Stimulated activated CD4-positive, alpha-beta T cell treated with anti-CD3 and anti-CD28 coated beads, Interleukin-1b, Interleukin-23, amount 100 ng/mL, for 24 hours (primary cell): ENCODE measurements around the gene PDHA1.

ENCODE experiments used
- DNase-seq, 4 experiments: peaks; one replicate each; pipeline ENCODE4 v3.0.0-alpha.2; 2020; ENCODE audit warnings: low read depth in 4 of 4, low spot score in 1 of 4

Gene PDHA1

DNA sequence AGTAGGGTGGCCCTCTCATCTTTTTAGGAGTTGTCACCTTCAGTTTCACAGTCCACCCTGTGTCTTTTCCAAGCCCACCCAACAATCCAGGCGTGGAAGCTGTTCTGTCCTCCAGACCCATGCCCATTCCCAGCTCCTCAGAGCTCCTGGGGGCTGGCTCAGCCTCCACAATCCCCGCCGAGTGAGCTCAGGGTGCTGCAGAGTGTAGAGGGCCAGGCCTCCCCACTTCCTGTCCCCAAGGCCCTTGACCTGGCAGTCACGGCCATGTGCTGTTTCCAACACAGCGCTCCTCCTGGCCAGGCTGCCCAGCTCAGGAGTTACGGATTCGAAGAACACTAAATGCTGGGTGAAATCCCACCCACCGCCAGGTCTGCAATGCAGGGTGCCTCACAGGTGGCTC is 31.8 kb downstream of the PDHA1 start:
- DNase-seq: no peak

DNA sequence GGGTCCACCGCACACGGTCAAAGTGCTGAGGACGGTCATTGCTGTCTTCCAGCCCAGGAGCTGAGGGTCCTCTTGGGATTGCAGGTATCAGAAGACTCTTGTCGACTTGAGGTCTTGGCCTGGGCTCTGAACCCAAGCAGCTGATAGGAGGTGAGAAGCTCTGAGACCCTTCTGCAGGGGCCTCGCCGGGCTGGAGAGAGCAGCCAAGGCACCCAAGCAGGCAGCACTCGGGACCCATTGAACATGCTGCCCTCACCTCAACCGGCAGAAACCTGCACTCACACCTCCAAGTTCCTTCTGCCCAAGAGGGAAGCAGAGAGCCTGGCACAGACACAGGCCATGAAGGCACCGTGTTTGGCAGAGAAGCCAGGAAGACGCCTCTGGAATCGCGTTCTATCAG is 34.1 kb downstream of the PDHA1 start:
- DNase-seq: no peak

DNA sequence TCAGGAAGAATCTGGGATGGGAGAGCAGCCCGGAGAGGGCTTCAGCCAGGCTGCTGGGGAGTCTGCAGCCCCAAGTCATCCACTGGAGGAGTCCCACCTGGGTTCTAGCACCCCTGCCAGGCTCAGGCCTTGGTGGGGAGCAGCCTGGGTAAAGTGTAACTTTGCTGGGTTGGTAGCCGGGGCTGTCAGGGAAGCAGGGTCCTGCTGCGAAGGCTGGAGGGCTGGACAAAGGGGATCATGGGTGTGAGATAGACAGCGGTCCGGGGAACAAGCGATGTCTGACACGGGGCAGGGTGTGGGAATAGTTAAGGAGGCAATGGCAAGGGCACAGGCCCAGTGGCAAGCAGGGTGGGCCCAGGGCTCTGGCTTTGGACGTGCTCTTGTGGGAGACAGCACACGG is 37.6 kb downstream of the PDHA1 start:
- DNase-seq: no peak

DNA sequence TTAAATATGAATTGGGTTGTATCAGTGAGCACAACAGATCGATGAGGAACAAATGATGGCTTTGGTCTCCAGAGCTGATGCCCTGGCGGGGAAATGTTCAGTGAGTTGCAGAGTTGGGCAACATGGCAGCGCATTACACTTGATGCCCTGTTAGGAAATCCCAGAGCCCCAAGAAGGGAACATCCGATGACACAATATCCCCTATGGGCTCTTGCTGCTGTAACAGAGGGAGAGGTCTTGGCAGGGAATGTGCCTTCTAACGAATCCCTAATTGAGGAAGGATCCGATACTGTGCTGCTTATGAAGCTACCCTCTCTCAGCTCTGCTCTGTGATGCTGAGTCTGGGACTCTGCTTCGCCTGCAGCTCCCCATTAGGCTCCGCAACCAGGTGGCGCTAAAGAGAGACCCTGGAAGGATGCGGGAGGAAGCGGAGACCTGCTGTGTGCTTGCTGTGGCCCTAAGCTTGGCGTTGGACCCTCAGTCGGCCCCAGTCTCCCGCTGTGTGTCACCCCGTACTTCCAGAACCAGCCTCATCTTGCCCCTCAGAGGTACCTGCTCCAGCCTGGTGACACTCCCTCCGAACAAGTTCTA is 38.9 kb downstream of the PDHA1 start:
- peak in 3 of 4 experiments; percentile 22 to 32 (median 25) for DNase-seq

DNA sequence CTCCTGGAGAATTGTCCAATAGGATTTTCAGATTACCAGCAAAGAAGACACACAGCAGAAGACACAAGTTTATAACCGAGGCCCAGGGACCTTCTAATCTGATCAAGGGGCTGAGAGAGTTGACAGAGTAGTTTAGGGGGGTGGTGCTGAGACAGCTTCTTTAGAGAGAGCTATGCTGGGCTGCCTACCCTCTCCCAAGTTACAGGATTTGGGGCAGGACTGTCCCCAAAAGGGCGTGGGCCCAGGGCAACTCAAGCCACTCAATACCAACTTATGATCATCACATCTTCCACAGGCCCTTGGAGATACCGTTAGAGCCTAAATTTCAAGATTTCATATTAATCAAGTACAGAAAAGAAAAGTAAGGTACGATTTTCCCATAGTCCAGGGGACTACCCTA is 43.0 kb downstream of the PDHA1 start:
- DNase-seq: no peak

DNA sequence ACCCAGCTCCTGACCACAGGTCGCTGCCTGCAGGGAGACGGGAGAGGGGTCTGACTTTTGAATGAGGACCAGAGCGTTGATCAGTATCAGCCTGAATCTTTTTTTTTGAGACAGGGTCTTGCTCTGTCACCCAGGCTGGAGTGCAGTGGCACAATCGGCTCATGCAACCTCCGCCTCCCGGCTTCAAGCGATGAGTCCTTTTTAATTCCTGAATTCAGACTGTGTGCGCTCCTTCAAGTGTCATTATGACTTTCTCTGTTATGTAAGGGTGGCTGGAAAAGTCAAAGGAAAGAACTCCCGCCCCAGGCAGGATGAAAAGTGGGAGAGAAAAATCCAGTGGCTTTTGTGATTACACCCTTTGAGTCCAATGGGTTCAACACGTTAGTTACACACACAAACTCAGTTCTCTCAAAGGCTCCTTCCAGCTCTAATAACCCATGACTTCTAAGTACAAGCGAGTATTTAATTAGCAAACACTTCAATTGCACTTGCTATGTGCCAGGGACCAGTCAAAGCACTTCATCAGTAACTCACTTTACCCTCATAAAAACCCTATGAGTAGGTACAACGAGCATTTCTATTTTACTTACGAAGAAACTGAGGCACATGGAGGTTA is 44.4 kb downstream of the PDHA1 start:
- DNase-seq: no peak

DNA sequence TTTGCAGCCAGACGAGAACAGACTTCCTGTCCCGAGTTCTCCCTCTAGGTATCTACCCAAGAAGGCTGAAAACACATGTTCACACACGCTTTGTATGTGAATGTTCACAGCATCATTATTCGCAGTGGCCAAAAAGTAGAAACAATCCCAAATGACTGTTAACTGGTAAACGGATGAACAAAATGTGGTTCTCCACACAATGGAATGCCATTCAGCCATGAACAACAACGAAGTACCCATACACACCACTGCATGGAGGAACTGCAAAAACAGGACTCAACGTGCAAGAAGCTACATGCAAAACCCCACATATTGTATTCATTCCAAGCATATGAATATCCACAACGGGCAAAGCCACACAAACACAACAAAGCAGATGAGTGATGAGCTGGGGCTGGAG is 45.0 kb downstream of the PDHA1 start:
- DNase-seq: no peak

DNA sequence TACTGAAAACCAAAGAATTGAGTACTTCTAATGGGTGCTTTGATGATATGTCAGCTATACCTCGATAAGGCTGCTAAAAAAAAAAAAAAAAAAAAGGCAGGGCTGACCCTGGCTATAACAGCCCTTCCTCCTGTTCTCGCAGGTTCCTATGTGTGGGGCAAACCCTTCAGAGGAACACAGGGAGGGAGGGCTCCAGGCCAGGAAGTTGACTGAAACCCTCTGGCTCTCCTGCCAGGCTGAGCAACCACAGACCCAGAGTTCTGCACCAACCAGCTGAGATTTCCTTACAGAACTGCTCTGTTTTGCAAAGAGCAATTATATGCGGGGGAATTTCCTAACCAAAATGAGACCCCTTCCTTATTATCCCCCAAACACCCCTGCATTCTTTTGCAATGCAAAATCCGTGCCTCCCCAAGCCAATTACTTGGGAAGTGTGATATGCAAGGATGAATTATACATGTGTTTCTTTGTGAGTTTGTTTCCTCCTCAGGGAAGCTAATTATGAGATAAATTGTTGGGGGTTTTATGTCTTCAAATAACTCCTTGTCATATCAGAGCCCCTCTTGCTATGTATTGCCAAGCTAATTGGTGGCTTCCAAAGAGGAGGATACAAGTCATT is 45.6 kb downstream of the PDHA1 start:
- DNase-seq: no peak

DNA sequence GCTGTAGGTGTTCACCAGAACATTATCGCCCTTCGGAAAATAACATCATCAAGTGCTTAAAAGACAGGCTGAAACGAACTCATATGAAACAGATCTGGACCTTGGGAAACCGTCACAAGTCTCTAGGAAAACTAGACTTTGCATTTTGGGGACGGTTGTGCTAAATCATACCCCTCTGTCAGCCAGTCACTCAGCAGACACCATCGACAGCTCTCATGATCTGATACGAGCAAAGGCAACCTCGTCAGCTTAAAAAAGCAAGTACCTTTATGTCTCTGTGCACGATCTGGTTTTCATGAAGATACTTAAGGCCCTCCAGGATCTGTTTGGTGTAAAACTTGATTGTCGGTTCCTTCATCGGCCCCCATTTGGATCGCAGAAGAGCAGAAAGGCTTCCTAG is 48.4 kb downstream of the PDHA1 start:
- DNase-seq: no peak

DNA sequence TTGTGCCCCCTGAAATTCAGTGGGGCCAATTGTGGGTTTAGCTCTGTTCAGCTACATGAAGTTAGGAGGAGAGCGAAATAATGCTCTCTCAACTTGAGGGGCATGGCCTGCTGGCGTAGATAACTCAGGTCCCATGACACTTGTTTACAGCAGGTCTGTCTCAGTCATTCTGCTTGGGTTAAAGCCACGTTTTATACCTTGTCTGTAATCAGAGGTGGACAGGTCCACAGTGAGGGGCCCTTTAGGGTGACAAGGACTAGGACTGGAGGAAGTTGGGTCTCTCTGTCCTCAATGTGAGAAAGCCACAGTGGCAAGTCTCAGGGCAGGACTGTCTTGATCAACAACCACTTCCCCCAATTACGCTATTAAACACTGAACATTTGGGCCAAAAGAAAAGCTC is 49.0 kb downstream of the PDHA1 start:
- no peak for DNase-seq

DNA sequence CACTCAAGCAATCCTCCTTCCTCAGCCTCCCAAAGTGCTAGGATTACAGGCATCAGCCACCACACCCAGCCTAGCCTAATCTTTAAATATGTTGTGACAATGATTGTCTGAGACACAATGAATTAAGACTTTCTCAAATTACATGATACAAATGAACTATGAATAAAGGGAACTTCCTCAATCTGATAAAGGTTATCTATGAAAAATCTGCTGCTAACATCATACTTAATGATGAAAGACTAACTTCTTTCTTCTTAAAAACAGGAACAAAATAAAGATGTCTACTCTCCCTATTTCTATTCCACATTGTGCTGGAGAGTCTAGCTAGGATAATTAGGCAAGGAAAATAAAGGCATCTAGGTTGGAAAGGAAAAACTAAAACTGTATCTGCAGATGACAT is 60.0 kb downstream of the PDHA1 start:
- DNase-seq: no peak

DNA sequence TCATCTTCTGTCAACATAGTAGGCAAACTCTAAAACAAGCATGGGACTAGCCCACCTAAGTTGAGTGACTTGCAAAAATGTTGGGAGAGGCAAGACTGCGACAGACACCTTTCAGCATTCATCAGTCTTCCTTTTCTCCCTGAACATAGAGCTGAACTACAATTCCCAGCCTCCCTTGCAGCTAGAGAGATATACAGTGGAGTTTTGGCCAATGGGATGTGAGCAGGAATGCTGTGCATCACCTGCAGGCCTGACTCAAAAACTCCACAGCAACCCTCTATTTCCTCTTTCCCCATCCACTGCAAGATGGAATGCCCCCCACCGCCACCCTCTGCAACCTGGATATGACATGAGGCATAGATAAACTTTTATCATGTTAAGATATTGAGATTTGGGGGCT is 66.5 kb downstream of the PDHA1 start:
- DNase-seq: no peak
